ENCODE measurements around the gene CFAP300. TPM values are rescaled to one million over a fixed set of nuclear protein-coding genes. Genes with fewer than 3 reads are reported as not detected.

The CFAP300 gene
- total RNA-seq, 1 experiment from 2014 or later: not detected

DNA sequence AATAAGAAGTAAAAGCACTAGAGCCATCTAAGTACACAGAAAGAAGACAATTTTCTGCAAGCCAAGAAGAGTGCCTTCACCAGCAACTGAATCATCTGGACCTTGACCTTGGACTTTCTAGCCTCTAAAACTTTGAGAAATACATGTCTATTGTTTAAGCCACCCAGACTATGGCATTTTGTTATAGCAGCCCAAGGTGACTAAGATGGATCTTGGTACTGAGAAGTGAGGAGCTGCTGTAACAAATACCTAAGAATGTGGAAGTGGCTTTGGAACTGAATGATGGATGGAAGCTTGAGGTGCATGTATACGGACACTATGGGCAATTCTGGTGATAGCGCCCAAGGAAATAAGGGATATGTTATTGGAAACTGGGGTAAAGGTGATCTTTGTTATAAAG, 14.9 kb downstream of the CFAP300 start:
- in situ Hi-C loops (cut with HindIII; ENCODE audit: low pct_unique_long_range_greater_than_20kb, low sequenced_read_pairs): no loop called here
- no peak for DNase-seq (ENCODE audit: low read depth, low spot score)

DNA sequence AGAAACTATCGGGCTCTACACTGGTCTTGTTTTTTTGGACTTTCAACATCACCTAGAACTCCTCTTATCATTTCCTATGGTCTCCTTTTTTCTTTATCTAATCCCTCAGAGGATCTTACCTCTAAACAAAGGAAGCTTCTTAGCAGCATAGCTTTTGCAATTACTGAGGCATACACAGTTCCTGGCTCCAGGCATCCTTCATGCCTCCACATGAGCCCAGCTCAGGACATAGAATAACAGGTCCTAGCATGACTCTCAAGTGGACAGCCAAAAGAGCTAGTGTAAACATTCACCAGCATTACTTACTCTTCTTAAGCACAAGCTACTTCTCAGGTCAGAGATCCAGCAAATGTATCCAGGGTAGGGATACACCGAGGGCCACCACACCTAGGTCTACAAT, 17.1 kb downstream of the CFAP300 start:
- in situ Hi-C loops (cut with HindIII; ENCODE audit: low pct_unique_long_range_greater_than_20kb, low sequenced_read_pairs): no loop called here
- no peak for DNase-seq (ENCODE audit: low read depth, low spot score)

- no peak for DNase-seq (ENCODE audit: low read depth, low spot score)
- in situ Hi-C loops (cut with HindIII; ENCODE audit: low pct_unique_long_range_greater_than_20kb, low sequenced_read_pairs): no loop called here
These were observed 23.5 kb downstream of the CFAP300 start for GRCh38 chr11:102070766-102071165.

GRCh38 chr11:102071497-102072472, 24.5 kb downstream of the CFAP300 start:
- in situ Hi-C loops (cut with HindIII; ENCODE audit: low pct_unique_long_range_greater_than_20kb, low sequenced_read_pairs): no loop called here
- no peak for DNase-seq (ENCODE audit: low read depth, low spot score)

DNA sequence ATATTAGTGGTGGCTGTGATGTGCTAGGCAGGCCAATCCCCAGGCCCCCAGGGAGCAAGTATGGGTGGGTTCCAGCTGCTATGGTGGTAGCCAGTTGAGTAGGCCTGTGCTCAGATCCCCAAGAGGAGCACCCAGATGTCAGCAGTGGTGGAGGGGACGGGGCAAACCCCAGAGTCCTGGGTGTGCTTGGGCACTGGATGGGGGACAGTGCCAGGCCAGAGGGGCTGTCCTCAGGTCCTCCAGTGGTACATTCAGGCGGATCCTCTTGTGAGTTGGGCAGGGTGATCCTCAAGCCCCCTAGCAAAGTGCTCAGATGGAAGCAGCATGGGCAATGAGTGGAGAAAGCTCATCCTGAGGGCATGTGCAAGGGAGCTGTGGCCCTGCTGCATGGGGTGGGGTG, 26.0 kb downstream of the CFAP300 start:
- in situ Hi-C loops (cut with HindIII; ENCODE audit: low pct_unique_long_range_greater_than_20kb, low sequenced_read_pairs): no loop called here

GRCh38 chr11:102079625-102080024, 32.4 kb downstream of the CFAP300 start:
- no peak for DNase-seq (ENCODE audit: low read depth, low spot score)
- in situ Hi-C loops (cut with HindIII; ENCODE audit: low pct_unique_long_range_greater_than_20kb, low sequenced_read_pairs): no loop called here

More for the DNA sequence above, 26.0 kb downstream of the CFAP300 start:
- DNase-seq (ENCODE audit: low read depth, low spot score): no peak

- in situ Hi-C loops (cut with HindIII; ENCODE audit: low pct_unique_long_range_greater_than_20kb, low sequenced_read_pairs): no loop called here
- DNase-seq (ENCODE audit: low read depth, low spot score): no peak
These were observed 34.1 kb downstream of the CFAP300 start for GRCh38 chr11:102081313-102081712.

GRCh38 chr11:102085864-102086551, 38.8 kb downstream of the CFAP300 start:
- DNase-seq (ENCODE audit: low read depth, low spot score): no peak
- in situ Hi-C loops (cut with HindIII; ENCODE audit: low pct_unique_long_range_greater_than_20kb, low sequenced_read_pairs): no loop called here

- DNase-seq (ENCODE audit: low read depth, low spot score): no peak
- in situ Hi-C loops (cut with HindIII; ENCODE audit: low pct_unique_long_range_greater_than_20kb, low sequenced_read_pairs): no loop called here
These were observed 49.9 kb downstream of the CFAP300 start for GRCh38 chr11:102097186-102097585.

DNA sequence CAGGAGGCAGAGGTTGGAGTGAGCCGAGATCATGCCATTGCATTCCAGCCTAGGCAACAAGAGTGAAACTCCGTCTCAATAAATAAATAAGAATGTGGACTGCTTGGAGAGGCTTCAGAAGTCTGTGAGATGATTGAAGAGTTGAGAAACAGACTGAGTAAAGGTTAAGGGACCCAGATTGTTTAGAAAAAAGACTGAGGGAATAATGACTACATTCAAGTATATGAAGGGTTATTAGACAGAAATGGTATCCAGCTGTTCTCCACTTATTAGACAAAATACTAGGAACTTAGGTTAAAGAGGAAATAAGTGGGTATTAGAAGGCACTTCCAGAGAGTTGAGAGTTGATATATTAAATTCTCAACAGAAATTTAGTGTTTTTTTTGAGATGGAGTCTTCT, 52.5 kb downstream of the CFAP300 start:
- DNase-seq (ENCODE audit: low read depth, low spot score): no peak
- in situ Hi-C loops (cut with HindIII; ENCODE audit: low pct_unique_long_range_greater_than_20kb, low sequenced_read_pairs): no loop called here

DNA sequence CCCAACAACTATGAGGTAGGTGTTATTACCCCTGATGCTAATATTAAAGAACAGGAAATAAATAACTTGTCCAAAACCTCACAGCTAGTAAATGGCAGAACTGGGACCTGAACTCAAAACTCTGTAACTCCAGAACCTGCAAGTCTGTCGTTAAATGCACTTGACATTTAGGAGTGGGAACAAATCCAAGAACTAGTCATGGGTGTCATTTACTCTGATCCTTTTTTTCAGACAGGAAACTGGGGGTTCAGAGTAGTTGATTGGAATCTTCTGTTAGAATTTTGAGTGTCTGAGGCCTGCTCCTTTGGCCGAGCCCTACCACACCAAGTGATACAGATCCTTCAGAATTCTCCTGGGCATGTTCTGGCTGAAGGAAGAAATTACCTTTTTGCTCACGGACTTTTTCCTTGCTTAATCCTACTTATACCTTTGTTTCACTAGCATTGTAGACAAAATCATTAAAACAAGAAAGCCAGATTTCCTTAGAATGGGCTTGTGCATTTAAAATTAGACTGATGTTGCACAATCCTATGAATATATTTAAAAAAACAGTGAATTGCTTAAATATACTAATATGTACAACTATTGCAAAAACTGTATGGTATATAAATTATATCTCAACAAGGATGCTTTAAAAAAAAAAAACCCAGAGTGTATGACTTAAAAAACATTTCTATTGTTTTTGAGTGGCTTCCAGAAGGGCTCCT, 61.6 kb downstream of the CFAP300 start:
- in situ Hi-C loops (cut with HindIII; ENCODE audit: low pct_unique_long_range_greater_than_20kb, low sequenced_read_pairs): no loop called here
- no peak for DNase-seq (ENCODE audit: low read depth, low spot score)

- DNase-seq (ENCODE audit: low read depth, low spot score): peak; percentile 81
- in situ Hi-C loops (cut with HindIII; ENCODE audit: low pct_unique_long_range_greater_than_20kb, low sequenced_read_pairs): no loop called here
These were observed 62.9 kb downstream of the CFAP300 start, which contains the start of gene YAP1 for GRCh38 chr11:102109896-102110760. Gene YAP1, plus strand, starts transcription at chr11:102110447. Its CDS starts 402 bp downstream, at chr11:102110849.

DNA sequence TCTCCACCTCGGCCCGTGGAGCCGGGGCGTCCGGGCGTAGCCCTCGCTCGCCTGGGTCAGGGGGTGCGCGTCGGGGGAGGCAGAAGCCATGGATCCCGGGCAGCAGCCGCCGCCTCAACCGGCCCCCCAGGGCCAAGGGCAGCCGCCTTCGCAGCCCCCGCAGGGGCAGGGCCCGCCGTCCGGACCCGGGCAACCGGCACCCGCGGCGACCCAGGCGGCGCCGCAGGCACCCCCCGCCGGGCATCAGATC, 63.4 kb downstream of the CFAP300 start:
- in situ Hi-C loops (cut with HindIII; ENCODE audit: low pct_unique_long_range_greater_than_20kb, low sequenced_read_pairs): no loop called here

DNA sequence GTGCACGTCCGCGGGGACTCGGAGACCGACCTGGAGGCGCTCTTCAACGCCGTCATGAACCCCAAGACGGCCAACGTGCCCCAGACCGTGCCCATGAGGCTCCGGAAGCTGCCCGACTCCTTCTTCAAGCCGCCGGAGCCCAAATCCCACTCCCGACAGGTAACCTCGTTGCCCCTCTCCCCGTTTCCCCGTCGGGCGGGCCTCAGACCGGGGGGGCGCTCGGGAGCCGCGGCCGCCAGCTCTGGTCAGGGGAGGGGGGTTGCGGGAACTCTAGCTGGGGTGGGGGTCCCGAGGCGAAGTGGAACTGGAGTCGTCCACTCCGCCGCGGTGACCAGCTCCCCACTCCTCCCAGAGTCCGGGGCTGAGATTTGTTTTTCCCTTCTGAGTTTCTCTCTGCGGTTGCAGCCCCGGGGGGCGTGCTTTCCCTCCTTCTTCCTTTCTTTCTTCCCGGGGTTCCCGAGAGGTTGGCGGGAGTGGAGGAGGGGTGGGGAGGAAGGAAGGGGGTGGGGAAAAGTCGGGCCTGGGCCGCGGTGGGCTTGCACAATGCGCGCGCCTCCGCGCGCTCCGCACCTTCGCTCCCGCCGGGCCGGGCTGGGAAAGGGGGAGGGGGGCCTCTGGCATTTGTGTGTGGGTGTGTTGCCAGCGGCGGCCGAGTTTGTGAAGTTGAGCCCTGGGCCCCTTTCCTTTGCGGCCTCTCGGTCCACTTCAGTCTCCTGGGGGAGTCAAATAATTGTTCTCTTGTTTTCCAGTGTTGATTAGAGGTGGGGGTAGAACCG, 64.0 kb downstream of the CFAP300 start:
- DNase-seq (ENCODE audit: low read depth, low spot score): peak; percentile 77
- in situ Hi-C loops (cut with HindIII; ENCODE audit: low pct_unique_long_range_greater_than_20kb, low sequenced_read_pairs): no loop called here

More for the DNA sequence above, 63.4 kb downstream of the CFAP300 start:
- no peak for DNase-seq (ENCODE audit: low read depth, low spot score)

DNA sequence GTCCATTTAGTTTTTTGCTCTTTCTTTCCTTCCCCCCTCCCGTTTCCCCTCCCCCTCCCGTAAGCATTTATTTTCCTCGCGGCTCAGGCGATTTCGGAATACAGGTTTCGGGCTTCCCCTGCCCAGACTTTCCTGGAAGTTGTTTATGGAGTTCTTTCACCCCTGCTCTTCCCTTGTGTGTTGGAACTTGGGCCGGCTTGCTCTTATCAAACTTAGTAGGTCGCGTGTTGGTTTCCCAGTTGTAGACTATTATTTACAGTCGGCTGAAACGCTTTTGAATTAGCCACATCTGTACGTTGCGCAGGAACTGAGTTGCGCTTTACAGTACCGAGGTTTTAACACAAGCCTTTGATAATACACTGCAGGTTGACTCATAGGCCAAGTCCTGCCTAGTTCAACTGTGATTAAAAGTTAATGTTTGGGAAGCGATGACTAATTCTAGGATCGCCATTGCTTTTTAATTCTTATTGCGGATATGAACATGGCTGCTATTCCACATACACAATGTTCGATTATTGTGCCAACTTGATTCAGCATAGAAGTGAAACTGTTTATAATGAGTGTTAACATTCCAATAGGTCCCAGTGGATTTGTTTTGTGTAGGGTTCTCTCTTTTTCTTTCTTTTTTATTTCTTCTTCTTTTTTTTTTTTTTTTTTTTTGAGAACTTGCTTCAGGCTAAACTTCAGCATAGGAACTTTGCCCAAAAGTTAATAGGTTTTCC, 64.7 kb downstream of the CFAP300 start:
- DNase-seq (ENCODE audit: low read depth, low spot score): peak; percentile 61
- in situ Hi-C loops (cut with HindIII; ENCODE audit: low pct_unique_long_range_greater_than_20kb, low sequenced_read_pairs): no loop called here

GRCh38 chr11:102112509-102112821, 65.2 kb downstream of the CFAP300 start:
- in situ Hi-C loops (cut with HindIII; ENCODE audit: low pct_unique_long_range_greater_than_20kb, low sequenced_read_pairs): no loop called here
- DNase-seq (ENCODE audit: low read depth, low spot score): no peak
